Endometrium (tissue), 2 donors: ENCODE data around the gene TES.
"Not testable (repeated sequence)": the region's sequence is repeated elsewhere in the genome, so short reads cannot be mapped to it uniquely, and the experiment has no call there.

ENCODE experiments used
- FAIRE-seq: peaks from 2 replicates; lab custom pipeline; 2012; peaks lifted over from hg19 to GRCh38; lab: Jason Lieb, UNC
- donor health status: control.
- donor health status: control.

The TES gene, protein sequence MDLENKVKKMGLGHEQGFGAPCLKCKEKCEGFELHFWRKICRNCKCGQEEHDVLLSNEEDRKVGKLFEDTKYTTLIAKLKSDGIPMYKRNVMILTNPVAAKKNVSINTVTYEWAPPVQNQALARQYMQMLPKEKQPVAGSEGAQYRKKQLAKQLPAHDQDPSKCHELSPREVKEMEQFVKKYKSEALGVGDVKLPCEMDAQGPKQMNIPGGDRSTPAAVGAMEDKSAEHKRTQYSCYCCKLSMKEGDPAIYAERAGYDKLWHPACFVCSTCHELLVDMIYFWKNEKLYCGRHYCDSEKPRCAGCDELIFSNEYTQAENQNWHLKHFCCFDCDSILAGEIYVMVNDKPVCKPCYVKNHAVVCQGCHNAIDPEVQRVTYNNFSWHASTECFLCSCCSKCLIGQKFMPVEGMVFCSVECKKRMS

DNA sequence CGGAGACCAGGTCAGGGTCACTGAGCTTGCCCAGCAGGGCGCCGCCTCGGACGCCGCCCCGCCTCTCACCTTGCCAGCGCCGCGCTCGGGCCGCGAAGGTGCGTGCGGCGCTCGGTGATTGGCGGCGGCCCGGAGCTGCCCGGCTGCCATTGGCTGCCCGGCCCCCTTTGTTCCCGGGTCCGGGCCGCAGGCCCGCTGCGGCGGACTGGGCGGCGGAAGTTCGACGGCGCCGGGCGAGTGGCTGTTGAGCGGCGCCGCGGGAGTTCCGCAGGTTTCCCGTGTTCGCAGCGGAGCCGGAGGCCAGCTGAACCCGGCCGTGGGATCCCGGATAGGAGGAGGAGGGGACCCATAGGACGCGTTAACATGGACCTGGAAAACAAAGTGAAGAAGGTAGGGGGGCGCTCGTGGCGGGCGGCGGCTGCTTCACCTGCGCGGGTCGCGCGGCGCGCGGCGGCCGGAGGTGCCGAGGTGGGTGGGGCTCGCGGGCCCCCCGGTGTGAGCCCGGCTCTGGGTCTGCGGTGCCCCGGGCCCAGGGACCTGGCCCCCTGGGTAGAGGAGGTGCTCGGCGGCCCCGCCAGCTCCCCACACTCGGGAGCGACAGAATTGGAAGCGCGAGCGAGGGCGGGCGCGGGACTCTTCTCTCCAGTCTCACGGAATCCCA is at the start of gene TES:
Gene TES (plus strand): TSS at position 195 of the 661 bp plus-strand sequence. CDS start 169 bp downstream, at position 364.
- no peak for FAIRE-seq

DNA sequence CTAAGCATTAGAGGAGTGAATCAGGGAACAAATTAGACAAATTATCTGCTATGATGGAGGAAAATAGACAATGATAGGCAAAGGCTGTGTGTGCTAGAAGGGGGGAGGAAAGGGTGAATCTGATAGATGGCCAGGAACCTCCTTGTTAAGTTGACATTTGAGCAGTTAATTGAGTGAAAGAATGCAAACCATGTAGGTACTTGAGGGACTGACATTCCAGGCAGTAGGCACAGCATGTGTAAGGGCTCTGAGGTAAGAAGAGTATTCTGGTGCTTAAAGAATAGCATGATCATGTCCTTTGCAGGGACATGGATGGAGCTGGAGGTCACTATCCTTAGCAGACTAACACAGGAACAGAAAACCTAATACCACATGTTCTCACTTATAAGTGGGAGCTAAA is 48.6 kb upstream of the TES start:
- FAIRE-seq = no peak

DNA sequence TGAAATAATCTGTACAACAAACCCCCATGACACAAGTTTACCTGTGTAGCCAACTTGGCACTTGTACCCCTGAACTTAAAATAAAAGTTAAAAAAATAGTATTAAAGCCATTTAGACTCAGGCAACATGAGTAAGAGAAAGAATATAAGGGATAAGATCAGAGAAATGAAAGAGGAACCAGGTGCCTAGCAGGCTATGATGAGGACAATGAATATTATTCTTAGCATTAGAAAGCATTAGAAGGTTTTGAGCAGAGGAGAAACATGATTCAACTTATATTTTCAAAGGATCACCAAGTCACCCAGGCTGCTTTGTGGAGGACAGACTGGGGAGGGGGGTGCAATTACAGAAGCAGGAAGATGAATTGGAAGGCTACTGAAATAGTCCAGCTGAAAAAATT is 48.1 kb upstream of the TES start:
- no peak for FAIRE-seq

DNA sequence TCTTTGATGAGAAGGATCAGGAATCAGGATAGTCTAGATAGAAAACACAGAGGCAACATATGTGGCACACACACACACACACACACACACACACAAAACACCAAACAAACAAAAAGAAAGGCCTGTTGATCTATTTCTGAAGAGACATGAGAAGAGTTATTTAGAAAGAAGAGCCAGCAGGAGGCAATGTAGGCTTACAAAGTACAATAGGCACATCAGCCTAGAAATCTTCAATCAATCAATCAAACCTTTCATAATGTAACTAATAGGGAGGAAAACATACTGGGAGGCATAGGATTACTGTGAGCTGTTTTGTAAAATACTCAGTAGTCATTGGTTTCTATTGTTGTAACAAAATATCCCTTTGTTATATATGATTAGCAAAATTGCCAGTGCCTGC is 47.3 kb upstream of the TES start:
- FAIRE-seq = no peak

DNA sequence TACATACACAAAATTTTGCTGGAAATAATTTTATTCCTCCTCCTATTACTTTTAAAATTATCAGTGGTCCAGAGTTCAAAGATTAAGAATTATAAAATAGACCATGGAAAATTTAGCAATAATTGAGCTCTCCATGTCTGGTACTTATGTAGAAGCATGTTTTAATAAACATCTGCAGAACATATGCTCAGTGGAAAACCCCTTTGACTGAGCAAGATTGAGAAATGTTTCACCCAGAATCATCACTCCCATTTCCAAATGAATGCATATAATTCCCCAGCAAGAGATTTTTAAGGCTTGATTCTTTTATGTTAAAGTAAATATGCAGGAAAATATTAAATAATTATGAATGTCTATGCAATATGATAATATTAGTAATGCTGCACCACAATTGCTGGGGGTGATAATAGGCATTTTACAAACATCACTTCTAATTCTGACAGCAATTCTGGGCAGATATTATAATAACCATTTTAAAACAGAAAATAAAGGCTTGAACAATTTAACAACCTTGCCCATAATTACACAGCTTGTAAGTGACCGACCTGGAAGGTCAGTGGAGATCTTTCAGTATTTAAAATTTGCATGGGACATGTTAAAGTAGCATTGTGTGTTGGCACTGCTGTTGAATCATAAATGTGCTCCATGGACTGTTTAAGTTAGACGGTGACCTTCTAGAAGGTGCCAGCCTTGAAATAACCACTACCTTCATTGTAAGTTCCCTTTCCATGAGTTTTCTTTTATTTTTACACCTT is 45.6 kb upstream of the TES start:
- peak; percentile 4 for FAIRE-seq

DNA sequence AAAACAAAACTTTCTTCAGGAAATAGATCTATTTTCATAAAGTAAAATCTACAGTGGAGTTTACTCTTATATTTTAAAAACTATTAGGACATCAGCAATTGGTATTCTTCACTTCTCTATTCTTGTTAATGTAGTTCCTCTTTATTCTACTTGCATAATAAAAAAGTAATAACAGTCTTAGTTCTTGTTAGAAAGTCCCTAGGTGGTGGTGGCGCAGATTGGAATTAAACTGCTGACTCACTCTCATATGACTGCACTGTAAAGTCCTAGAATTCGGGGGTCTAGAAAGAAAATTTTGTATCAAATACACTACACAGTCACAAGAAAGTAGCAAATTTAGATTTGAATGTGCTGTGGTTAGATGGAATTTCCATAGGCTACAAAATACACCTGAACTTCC is 44.6 kb upstream of the TES start:
- FAIRE-seq = no peak

DNA sequence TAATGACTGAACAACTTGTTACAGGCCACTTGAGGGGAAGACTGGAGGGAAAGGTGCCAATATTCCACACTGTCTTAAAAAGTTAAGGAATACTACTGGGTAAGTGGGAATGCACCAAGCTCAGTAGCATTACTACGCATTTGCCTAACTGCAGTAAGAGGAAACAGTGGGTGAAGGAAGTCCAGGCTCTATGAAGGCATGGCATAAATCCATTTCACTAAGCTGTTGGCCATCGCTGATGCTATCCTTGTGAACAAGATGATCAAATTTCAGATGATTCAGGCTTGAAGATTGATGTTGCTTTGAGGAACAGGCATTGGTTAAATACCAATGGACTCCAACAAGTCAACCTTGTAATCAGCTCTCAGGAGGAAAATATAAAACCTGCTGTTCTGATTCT is 44.2 kb upstream of the TES start:
- FAIRE-seq = no peak

DNA sequence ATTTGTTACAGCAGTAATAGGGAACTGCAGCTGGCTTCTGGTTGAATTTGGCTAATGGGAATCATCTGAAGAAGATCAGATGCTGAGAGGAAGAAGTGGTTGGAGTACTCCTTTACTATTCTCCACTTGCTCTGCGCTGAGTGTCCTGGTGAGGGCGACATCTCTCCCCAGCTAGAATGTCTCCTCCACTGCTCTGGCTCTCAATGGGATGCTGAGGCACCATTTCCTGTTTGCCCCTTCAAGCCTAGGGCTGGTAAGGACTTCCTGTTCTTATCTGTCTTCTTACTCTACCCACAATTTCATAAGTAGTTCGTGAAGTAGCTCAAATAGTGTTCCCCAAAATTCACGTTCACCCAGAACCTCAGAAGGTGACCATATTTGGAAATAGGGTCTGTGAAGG is 43.2 kb upstream of the TES start:
- FAIRE-seq = no peak

DNA sequence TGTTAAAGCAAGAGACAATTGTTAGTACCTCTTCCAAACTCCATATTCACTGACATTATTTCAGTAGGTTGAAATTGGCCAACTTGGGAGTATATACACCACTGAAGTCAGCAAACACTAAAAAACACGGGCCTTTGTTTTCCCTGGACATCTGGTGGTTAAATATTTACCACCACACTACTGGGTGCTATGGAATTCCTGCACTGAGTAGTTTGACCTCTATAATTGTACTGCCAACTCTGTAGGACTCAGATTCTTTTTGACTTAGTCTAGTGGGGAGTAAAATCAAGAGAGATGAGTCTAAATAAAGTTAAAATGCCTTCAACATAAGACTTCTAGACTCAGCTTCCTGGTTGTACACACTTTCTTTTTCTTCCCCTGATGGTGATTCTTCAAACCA is 41.3 kb upstream of the TES start:
- no peak for FAIRE-seq

DNA sequence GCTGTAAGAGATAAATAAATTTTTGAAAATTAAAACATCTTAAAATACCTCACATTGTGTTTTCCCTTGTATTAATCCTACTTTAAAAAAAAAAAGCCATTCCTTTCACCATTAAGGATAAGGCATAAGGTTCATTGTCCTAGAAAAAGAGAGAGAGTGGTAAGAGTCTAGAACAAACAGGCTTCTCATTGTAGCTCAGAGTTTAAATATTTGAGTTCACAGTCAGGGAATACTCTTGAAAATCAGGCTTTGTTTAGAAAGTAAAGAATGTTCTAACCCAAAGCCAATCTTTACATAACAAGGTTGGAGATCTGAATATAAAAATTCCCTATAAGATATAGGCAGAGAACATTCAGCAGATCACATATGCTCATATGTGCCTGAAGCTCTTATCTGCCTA is 40.2 kb upstream of the TES start:
- FAIRE-seq = no peak

DNA sequence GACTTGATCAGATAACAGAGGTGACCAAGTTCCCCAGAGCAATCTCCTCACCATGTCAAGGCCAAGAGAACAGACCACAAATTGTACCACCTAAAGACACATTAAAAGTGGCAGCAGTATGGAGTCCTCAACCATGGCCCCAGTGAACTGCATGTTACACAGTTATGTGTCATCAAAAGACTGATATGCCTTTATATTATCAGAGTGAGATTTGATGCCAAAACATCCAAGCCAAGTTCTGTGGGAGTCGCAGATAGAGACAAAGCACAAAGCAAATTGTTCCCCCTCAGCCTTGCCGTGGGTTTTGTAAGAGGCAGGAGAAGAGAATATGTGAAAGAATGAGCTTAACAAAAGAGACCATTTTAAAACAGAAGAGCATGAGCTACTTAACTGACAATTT is 39.2 kb upstream of the TES start:
- no peak for FAIRE-seq

DNA sequence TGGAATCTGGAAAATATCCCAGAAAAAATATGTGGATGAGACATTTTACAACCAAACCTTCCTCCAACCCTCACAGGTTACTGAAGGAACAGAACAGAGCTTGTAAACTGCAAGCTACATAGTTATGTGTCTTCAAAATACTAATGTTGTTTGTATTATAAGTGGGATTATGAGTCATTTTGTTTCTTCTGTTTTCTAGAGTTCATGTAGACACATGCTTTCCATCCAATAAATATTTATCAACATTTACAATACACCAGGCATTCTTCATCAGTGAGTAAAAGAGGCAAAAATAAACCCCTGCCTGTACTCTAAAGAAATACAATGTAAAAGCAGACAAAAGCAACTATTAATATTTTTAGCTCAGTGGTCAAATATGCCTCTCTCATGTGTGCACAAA is 38.0 kb upstream of the TES start:
- FAIRE-seq = peak; percentile 54

DNA sequence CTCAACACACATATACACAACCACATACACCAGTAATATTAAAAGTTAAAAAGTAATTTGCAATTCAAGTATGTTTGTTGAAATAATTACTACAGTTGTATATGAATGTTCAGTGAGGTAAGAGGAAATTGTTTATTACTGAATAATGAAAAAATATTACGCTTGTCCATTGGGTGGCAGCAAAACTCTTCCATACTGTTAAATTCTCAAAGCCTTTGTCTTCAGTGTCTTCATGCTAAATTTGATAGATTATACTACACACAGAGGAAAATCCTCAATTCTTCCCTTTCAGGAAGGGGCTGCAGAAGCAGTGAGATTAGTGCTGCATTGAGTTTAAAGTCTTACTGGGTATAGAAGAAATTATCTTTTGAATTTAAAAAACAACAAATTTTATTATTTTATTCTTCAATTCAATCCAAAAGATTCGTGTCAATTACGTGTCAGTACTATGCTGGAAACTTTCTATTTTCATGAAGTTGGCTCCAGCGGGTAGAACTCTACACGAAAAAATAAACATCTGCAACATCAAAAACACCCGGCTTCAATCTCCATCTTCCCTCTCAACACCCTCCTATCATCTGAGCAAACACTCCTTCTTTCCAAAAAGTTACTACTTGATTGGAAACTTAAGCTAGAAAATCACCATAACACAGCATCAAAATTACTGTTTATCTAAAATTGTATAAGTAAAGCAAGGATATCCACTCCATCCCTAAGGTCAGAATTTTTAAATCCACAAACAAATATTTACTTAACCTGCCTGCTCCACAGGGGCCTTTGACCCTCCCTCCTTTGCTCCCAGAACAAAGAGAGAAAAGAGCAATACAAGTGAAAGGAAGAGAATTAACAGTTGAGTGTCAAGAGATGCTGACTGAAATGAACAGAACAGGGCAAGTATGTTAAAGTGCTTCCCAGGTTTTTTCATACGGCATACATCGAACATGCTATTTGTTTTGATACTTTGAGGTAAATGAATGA is 37.0 kb upstream of the TES start:
- peak; percentile 90 for FAIRE-seq

DNA sequence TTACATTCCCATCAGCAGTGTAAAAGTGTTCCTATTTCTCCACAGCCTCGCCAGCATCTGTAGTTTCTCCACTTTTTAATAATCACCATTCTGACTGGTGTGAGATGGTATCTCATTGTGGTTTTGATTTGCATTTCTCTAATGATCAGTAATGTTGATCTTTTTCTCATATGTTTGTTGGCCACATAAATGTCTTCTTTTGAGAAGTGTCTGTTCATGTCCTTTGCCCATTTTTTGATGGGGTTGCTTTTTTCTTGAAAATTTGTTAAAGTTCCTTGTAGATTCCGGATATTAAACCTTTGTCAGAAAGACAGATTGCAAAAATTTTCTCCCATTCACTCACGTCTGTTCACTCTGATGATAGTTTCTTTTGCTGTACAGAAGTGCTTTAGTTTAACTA is 35.2 kb upstream of the TES start:
- FAIRE-seq = not testable (repeated sequence)

DNA sequence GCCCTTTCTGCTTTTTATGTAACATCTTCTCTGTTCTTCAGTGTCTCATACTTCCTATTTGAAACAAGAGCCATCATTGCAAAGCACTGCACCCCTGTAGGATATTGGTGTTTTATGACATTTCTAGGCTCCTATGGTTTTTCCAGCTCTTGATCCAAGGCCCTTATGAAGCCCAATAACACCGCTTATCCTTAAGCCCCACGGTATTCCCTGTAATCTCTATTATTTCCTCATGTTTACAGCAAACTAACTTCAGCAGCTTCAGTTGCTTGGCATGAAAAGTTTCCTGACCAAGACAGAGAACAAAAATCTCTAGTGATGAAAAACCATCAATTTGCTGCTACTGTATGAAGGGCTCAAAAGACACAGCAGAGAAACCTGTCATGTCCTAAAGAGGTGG is 34.1 kb upstream of the TES start:
- no peak for FAIRE-seq

DNA sequence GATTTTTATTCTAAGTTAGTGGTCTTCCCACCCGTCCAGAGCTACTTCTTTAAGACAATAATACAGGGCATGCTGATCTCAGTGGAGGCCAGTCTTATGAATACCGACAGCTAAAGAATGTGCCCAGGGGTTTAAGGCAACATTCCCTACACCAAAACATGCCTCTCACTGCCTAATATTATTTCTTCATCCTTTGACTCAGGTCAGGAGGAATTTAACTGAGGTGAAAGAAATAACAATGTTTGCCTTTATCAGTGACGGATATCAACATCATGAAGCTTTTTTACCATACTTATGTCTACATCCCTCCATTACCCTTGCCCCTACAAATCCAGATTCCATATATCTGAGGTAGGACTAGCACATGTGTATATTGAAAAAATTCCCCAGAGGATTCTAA is 33.3 kb upstream of the TES start:
- FAIRE-seq = no peak

DNA sequence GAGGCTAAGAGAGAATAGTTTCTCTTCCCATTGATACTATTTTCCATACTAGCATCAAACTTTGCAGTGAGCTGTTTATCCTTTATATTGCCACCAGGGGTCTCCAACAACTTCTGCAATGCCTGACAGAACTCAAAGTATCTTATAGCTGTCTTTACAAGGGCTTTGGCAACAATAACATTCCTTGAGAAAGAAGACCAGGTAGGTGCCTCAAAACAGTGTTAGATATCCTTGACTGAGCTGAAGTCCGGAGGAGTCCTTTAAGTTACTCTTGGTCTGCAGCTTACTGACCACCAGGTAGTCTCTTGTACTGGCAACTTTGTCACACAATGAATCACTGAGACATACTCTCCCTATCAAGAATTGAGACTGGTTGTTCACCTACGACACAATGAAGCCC is 30.0 kb upstream of the TES start:
- no peak for FAIRE-seq

DNA sequence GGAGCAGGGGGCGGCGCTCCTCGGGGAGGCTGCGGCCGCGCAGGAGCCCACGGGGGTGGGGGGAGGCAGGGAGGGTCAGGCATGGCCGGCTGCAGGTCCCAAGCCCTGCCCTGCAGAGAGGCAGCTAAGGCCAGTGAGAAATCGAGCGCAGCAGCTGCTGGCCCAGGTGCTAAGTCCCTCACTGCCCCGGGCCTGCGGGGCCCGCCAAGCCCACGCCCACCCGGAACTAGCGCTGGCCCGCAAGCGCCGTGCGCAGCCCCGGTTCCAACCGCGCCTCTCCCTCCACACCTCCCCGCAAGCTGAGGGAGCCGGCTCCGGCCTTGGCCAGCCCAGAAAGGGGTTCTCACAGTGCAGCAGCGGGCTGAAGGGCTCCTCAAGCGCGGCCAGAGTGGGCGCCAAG is 28.3 kb upstream of the TES start:
- FAIRE-seq = no peak

DNA sequence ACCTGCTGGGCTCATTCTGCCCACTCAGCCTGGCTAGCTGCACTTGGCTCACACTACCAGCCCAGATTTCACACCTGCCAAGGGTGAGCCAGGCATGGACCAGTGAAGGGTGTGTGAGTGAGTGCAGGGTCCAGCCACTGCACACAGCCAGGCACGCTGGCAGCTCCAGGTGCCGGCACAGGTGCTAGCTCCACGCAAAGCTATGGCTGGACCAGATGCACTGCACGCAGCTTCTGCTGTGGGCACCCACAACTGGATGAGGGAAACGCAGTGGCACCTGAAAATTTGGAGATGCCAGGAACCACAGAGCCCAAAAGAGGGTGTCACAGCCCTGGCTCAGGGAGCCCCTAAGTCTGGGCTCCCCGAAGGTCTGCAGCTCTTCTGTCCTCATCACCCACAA is 24.9 kb upstream of the TES start:
- no peak for FAIRE-seq

DNA sequence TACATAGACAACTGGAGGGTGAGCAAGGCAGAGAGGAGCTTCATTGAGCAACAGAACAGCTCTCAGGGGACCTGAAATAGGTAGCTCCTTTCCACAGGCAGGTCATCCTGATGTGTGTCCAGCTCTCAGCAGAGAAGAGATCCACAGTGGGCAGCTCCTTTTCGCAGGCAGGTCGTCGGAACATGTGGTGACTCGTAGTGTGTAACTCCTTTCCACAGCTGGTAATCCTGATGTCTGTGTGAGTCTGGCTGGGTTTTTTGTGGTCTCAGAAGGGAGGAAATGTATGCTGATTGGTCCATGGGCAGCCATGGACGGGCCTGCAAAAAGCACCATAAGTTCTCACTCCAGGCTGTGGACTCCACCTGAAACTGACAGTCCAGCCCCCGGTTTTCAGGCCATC is 24.4 kb upstream of the TES start:
- no peak for FAIRE-seq

DNA sequence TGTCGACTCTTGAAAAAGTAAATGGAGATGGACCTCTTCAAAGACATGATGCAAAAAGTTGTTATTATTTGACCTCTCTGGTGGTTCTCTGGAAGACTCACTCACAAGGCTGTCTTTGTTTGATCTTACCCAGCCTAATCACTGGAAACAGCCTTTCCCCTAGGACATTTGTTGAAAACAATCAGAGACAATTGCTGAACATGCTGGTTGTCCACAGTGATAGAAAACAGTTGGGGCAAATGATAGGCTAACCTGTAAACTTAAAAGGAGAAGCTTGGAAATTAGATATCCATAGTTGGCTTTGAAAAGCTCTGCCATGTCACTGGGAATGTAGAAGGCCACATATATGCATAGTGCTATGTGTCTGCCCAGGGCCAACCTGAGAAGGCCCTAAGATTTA is 22.9 kb upstream of the TES start:
- FAIRE-seq = no peak
